ENCODE measurements around the gene GPR42.

GRCh38 chr19:35399948-35400772 lies 29.3 kb downstream of the GPR42 start:
- TF ChIP-seq PKNOX1 (IDR thresholded peaks at IDR 0.05) (no peak), TARDBP (IDR thresholded peaks at IDR 0.05) (no peak), SUZ12 (IDR thresholded peaks at IDR 0.05) (no peak), ZNF384 (IDR thresholded peaks at IDR 0.05) (no peak), BHLHE40 (IDR thresholded peaks at IDR 0.05; ENCODE audit: borderline replicate concordance) (no peak), ELF4 (IDR thresholded peaks at IDR 0.05) (no peak), NFRKB (IDR thresholded peaks at IDR 0.05) (no peak)
